ENCODE measurements around the gene FAM149B1.

The FAM149B1 gene

GRCh38 chr10:73182568-73182967 is 14.6 kb downstream of the FAM149B1 start:
- no peak for DNase-seq

GRCh38 chr10:73183667-73184281 is 15.9 kb downstream of the FAM149B1 start:
- no peak for DNase-seq

GRCh38 chr10:73186266-73186665 is 18.3 kb downstream of the FAM149B1 start:
- DNase-seq: no peak

GRCh38 chr10:73190188-73190587 is 22.3 kb downstream of the FAM149B1 start:
- no peak for DNase-seq

- no peak for DNase-seq
These were observed 37.2 kb downstream of the FAM149B1 start for GRCh38 chr10:73205081-73205480.

GRCh38 chr10:73205890-73206289 is 38.0 kb downstream of the FAM149B1 start:
- no peak for DNase-seq

GRCh38 chr10:73206385-73206784 is 38.5 kb downstream of the FAM149B1 start:
- no peak for DNase-seq

GRCh38 chr10:73207883-73208282 is 40.0 kb downstream of the FAM149B1 start:
- DNase-seq: no peak

- DNase-seq: no peak
These were observed 41.8 kb downstream of the FAM149B1 start for GRCh38 chr10:73209705-73210104.

GRCh38 chr10:73210395-73211105 is 42.6 kb downstream of the FAM149B1 start:
- no peak for DNase-seq

GRCh38 chr10:73211106-73211811 is 43.3 kb downstream of the FAM149B1 start:
- no peak for DNase-seq

- DNase-seq: no peak
These were observed 47.8 kb downstream of the FAM149B1 start for GRCh38 chr10:73215749-73216148.

- DNase-seq: no peak
These were observed 49.7 kb downstream of the FAM149B1 start for GRCh38 chr10:73217628-73218027.

- no peak for DNase-seq
These were observed 50.7 kb downstream of the FAM149B1 start for GRCh38 chr10:73218431-73219191.

GRCh38 chr10:73219384-73219783 is 51.5 kb downstream of the FAM149B1 start:
- DNase-seq: no peak

- DNase-seq: no peak
These were observed 53.1 kb downstream of the FAM149B1 start for GRCh38 chr10:73220989-73221388.

GRCh38 chr10:73225518-73225917 is 57.6 kb downstream of the FAM149B1 start:
- DNase-seq: no peak

- no peak for DNase-seq
These were observed 58.7 kb downstream of the FAM149B1 start for GRCh38 chr10:73226663-73227062.

GRCh38 chr10:73228247-73228646 is 60.3 kb downstream of the FAM149B1 start:
- no peak for DNase-seq

GRCh38 chr10:73229567-73229966 is 61.6 kb downstream of the FAM149B1 start:
- DNase-seq: no peak

- DNase-seq: no peak
These were observed 65.0 kb downstream of the FAM149B1 start for GRCh38 chr10:73232887-73233286.

GRCh38 chr10:73233883-73234282 is 66.0 kb downstream of the FAM149B1 start:
- DNase-seq: no peak

GRCh38 chr10:73234695-73235094 is 66.8 kb downstream of the FAM149B1 start:
- DNase-seq: no peak
